Caco-2 (cell line): Measurements from ENCODE around the gene LARP4B. TPM values are rescaled to one million over a fixed set of nuclear protein-coding genes. Genes with fewer than 3 reads are reported as not detected.

Source experiments
- BruUV-seq: library from RNA; stranded (reverse); fragments of 400-500 nt; replicated peaks from 2 replicates; lab custom pipeline; 2021; lab: Mats Ljungman, UMichigan
- CTCF ChIA-PET: fragments of 300-600 bp; sonication (Branson Sonifier 250); formaldehyde crosslinking; loops from one replicate; lab custom pipeline; 2022; ENCODE audit warnings: antibody characterized with exemption; lab: Charles Lee
- POLR2A ChIA-PET: fragments of 300-600 bp; sonication (Branson Sonifier 250); formaldehyde crosslinking; loops from one replicate; lab custom pipeline; 2022; ENCODE audit warnings: antibody characterized with exemption; lab: Charles Lee
- DNase-seq, 2 experiments: peaks; one replicate each; pipeline versions ENCODE4 v3.0.0 to v3.0.0-alpha.2; 2020 to 2022
- H3K27me3 ChIP-seq: replicated peaks from 2 replicates; pipeline ENCODE4 v1.6.0; 2011; ENCODE audit warnings: low read length; ENCODE audit not compliant: control insufficient read depth, insufficient read depth
- H3K36me3 ChIP-seq: 2 replicates; pipeline ENCODE4 v1.5.1; 2011; ENCODE audit warnings: low read length; ENCODE audit not compliant: control insufficient read depth, insufficient read depth
- H3K4me1 ChIP-seq: fragments of 250-450 bp; sonication (Bioruptor Pico); 2 replicates; pipeline ENCODE4 v1.5.1; 2020; ENCODE audit warnings: mild to moderate bottlenecking
- H3K4me3 ChIP-seq: 2 replicates; pipeline ENCODE4 v1.5.1; 2011; ENCODE audit warnings: low read depth, mild to moderate bottlenecking, control low read depth, low read length
- H3K9me3 ChIP-seq: fragments of 250-450 bp; sonication (Bioruptor Pico); 2 replicates; pipeline ENCODE4 v1.5.1; 2020; ENCODE audit warnings: mild to moderate bottlenecking, moderate library complexity
- H3K27ac Mint-ChIP-seq: one replicate; pipeline ENCODE4 v1.8.0; 2022; ENCODE audit warnings: mixed read lengths; ENCODE audit not compliant: unreplicated experiment
- H3K27me3 Mint-ChIP-seq: one replicate; pipeline ENCODE4 v1.8.0; 2022; ENCODE audit warnings: mixed read lengths; ENCODE audit not compliant: insufficient read depth, unreplicated experiment
- H3K36me3 Mint-ChIP-seq: one replicate; pipeline ENCODE4 v1.8.0; 2022; ENCODE audit warnings: mild to moderate bottlenecking, mixed read lengths; ENCODE audit not compliant: insufficient read depth, unreplicated experiment
- H3K4me1 Mint-ChIP-seq: one replicate; pipeline ENCODE4 v1.8.0; 2022; ENCODE audit warnings: low read depth, mixed read lengths; ENCODE audit not compliant: unreplicated experiment
- H3K4me3 Mint-ChIP-seq: one replicate; pipeline ENCODE4 v1.8.0; 2022; ENCODE audit warnings: mild to moderate bottlenecking, moderate library complexity, mixed read lengths; ENCODE audit not compliant: unreplicated experiment
- H3K9me3 Mint-ChIP-seq: one replicate; pipeline ENCODE4 v1.8.0; 2022; ENCODE audit warnings: mixed read lengths; ENCODE audit not compliant: unreplicated experiment
- intact Hi-C: fragments of 100-400 bp; cut with micrococcal nuclease; formaldehyde crosslinking; loops from one replicate; pipeline ENCODE4 v1.10.0; 2022; ENCODE audit not compliant: unreplicated experiment
- total RNA-seq: library from RNA; stranded (reverse); gene quantifications from 2 replicates; pipeline ENCODE4 v1.2.3, GENCODE V29; 2022
- TF ChIP-seq, protein P1 (sequence below), 2 experiments: fragments of 200-600 bp in 1 of 2; IDR thresholded peaks; 1 replicate in 1 of 2; 2 replicates in 1 of 2; pipeline versions ENCODE4 v1.5.1 to v1.8.0; 2011 to 2022; ENCODE audit warnings: antibody characterized with exemption in 1 of 2, control low read depth in 1 of 2, inconsistent platforms in 1 of 2, low read depth in 1 of 2, low read length in 1 of 2, mild to moderate bottlenecking in 1 of 2, moderate library complexity in 1 of 2; ENCODE audit not compliant: insufficient read depth in 1 of 2, severe bottlenecking in 1 of 2, unreplicated experiment in 1 of 2

LARP4B gene
- total RNA-seq, 1 experiment from 2014 or later: 235 TPM

DNA sequence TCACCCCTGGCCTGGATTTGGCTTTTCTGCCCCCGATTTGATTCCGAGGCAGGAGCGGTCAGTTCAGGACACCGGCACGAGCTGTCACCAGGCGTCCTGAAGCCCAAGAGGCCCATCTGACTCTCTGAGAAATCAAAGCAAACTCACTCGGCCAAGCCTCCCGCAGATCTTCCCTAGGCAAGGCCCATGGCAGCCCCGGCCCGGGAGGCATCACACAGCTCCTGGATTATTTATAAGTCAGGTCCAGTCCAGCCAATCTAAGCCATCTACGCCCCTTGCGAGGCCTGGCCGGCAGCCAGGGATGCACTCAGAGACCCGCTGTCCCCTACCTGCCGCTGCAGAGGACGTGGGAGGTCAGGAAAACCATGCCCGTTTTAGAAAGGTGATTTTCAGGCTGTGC is 154.7 kb downstream of the LARP4B start:
- ChIA-PET CTCF (no interaction called here), POLR2A (no interaction called here)
- H3K4me3 ChIP-seq: no peak overlapping the region
- H3K27ac Mint-ChIP-seq: no peak overlapping the region
- no peaks in the 10 kb centered on the region for H3K36me3 ChIP-seq
- H3K4me3 Mint-ChIP-seq: no peak overlapping the region
- H3K27me3 ChIP-seq: no peaks in the 10 kb centered on the region
- no peaks in the 10 kb centered on the region for H3K36me3 Mint-ChIP-seq
- BruUV-seq: no TSS peak
- H3K27me3 Mint-ChIP-seq: no peaks in the 10 kb centered on the region
- intact Hi-C loops: no loop called here
- H3K4me1 ChIP-seq: no peaks in the 10 kb centered on the region
- H3K9me3 ChIP-seq: no peaks in the 10 kb centered on the region
- H3K9me3 Mint-ChIP-seq: no peaks in the 10 kb centered on the region
- no peaks in the 10 kb centered on the region for H3K4me1 Mint-ChIP-seq
- TF ChIP-seq, protein P1, sequence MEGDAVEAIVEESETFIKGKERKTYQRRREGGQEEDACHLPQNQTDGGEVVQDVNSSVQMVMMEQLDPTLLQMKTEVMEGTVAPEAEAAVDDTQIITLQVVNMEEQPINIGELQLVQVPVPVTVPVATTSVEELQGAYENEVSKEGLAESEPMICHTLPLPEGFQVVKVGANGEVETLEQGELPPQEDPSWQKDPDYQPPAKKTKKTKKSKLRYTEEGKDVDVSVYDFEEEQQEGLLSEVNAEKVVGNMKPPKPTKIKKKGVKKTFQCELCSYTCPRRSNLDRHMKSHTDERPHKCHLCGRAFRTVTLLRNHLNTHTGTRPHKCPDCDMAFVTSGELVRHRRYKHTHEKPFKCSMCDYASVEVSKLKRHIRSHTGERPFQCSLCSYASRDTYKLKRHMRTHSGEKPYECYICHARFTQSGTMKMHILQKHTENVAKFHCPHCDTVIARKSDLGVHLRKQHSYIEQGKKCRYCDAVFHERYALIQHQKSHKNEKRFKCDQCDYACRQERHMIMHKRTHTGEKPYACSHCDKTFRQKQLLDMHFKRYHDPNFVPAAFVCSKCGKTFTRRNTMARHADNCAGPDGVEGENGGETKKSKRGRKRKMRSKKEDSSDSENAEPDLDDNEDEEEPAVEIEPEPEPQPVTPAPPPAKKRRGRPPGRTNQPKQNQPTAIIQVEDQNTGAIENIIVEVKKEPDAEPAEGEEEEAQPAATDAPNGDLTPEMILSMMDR (IDR thresholded peaks at IDR 0.05; ENCODE audit: insufficient read depth in 1 of 2, low read depth in 1 of 2, low read length in 1 of 2, severe bottlenecking in 1 of 2, unreplicated experiment in 1 of 2): no peak
- DNase-seq: no peak

DNA sequence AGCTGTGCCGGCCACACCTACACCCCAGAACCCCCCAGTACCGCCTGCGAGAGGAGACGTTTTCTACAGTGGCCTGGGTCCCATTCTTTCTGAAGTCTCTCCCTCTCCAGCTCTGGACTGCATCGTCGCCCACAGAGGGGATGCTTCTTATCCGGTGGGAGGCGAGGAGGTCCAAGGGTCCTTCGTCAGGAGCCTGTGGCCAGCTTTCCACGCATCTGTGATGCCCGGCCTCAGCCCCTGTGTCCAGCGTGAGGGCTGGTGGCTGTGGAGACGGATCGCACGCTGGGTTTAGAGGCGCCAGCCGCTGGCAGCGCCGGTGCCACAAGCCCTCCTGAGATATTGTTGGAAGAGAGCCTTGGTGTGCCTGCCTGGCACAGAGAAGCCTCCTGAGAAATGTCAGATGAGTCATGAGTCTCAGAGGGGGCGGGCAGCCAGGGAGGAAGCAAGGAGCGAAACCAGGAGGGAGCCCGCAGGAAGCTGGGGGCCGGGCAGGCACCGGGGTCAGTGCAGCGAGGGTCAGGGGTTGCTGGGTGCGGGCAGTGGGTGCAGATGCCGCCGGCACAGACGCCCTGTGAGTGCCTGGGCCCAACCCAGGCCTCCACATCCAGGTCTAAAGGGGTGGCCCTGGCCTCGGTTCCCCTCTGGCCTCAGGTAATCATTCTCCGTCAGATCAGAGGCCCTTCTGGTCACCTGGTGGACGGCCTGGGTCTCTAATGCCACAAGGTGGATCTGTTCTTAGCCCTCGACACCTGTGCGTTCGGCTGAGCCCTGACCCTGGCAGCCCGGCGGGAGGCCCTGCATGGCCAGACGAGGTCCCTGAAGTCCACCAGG is 156.0 kb downstream of the LARP4B start:
- Mint-ChIP-seq H3K27me3 (no peaks in the 10 kb centered on the region), H3K4me3 (no peak overlapping the region), H3K36me3 (no peaks in the 10 kb centered on the region), H3K4me1 (no peaks in the 10 kb centered on the region), H3K9me3 (no peaks in the 10 kb centered on the region), H3K27ac (no peak overlapping the region)
- H3K4me3 ChIP-seq: no peak overlapping the region
- TF ChIP-seq, protein P1 (IDR thresholded peaks at IDR 0.05; ENCODE audit: insufficient read depth in 1 of 2, low read depth in 1 of 2, low read length in 1 of 2, severe bottlenecking in 1 of 2, unreplicated experiment in 1 of 2): no peak
- H3K4me1 ChIP-seq: no peaks in the 10 kb centered on the region
- no peak for DNase-seq
- H3K9me3 ChIP-seq: peaks cover 8% of the 10 kb centered on the region; the same call in 1 of the 2 replicates
- intact Hi-C loops: no loop called here
- H3K36me3 ChIP-seq: no peaks in the 10 kb centered on the region
- POLR2A ChIA-PET: no interaction called here
- H3K27me3 ChIP-seq: no peaks in the 10 kb centered on the region
- CTCF ChIA-PET: no interaction called here
- BruUV-seq: no TSS peak

DNA sequence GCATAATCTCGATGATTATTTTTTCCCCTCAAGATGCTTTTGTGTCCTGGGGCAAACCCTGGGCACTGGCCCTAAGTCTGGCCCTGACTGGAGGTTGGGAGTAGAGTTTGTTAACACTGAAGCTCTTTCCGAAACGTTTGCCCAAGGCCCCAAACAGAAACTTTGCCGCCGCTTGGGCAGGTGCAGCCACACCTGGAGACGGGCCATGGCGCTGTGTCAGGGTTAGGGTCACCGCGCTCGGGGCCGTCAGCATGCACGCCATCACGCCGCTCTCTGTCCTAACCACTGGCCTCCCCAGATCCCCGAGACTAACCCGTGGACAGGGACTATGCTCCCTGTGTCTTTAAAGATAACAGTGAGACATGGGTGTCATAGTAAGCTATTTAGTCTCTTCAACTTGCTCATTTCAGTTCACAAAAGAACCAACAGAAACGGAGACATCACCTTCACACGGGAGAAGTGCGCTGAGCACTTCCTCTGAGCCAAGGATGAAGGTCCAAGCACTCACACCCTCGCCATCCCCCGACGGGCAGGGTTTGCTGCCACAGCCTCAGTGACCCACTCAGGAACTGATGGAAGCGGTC is 156.8 kb downstream of the LARP4B start:
- Histone ChIP-seq H3K9me3 (peaks cover 10% of the 10 kb centered on the region; the same call in 1 of the 2 replicates), H3K36me3 (no peaks in the 10 kb centered on the region), H3K4me3 (no peak overlapping the region), H3K4me1 (no peaks in the 10 kb centered on the region), H3K27me3 (no peaks in the 10 kb centered on the region)
- ChIA-PET CTCF (interaction anchor here (0.7 kb wide), 1 partner anchor 10 kb away, joined by 3 read pairs; no protein-coding TSS in a partner anchor), POLR2A (no interaction called here)
- Mint-ChIP-seq H3K36me3 (no peaks in the 10 kb centered on the region), H3K9me3 (no peaks in the 10 kb centered on the region), H3K4me3 (no peak overlapping the region), H3K27ac (no peak overlapping the region), H3K4me1 (no peaks in the 10 kb centered on the region), H3K27me3 (no peaks in the 10 kb centered on the region)
- DNase-seq: no peak
- TF ChIP-seq, protein P1 (IDR thresholded peaks at IDR 0.05; ENCODE audit: insufficient read depth in 1 of 2, low read depth in 1 of 2, low read length in 1 of 2, severe bottlenecking in 1 of 2, unreplicated experiment in 1 of 2): no peak
- intact Hi-C loops: no loop called here
- no TSS peak for BruUV-seq
